OCI-LY1 (cell line): ENCODE measurements around the gene NSF.

Experiments used
- H2AFZ ChIP-seq: fragments of 200-600 bp; sonication (generic), shearing (Covaris generic); 2 replicates; pipeline ENCODE4 v1.6.0; 2014; ENCODE audit warnings: antibody characterized with exemption, mild to moderate bottlenecking, low read length
- H3F3A ChIP-seq: fragments of 200-600 bp; sonication (generic), shearing (Covaris generic); 2 replicates; pipeline ENCODE4 v1.6.0; 2014; ENCODE audit warnings: mild to moderate bottlenecking, antibody characterized with exemption, low read length, moderate library complexity; ENCODE audit not compliant: insufficient read depth
- H3K27ac ChIP-seq: fragments of 200-600 bp; sonication (generic); 2 replicates; pipeline ENCODE4 v1.5.1; 2014; ENCODE audit warnings: low read length, mixed run types, mild to moderate bottlenecking, low read depth; ENCODE audit not compliant: poor library complexity, severe bottlenecking
- H3K27me3 ChIP-seq: fragments of 200-600 bp; sonication (generic); 2 replicates; pipeline ENCODE4 v1.6.0; 2014; ENCODE audit warnings: antibody characterized with exemption, mild to moderate bottlenecking, low read length, moderate library complexity; ENCODE audit not compliant: insufficient read depth
- H3K36me3 ChIP-seq: fragments of 200-600 bp; sonication (generic); 2 replicates; pipeline ENCODE4 v1.6.1; 2014; ENCODE audit warnings: mild to moderate bottlenecking, antibody characterized with exemption, low read length, moderate library complexity, mixed read lengths; ENCODE audit not compliant: insufficient read depth
- H3K4me1 ChIP-seq: fragments of 200-600 bp; sonication (generic); 2 replicates; pipeline ENCODE4 v1.5.1; 2014; ENCODE audit warnings: mild to moderate bottlenecking, low read length, moderate library complexity; ENCODE audit not compliant: insufficient read depth, severe bottlenecking
- H3K4me2 ChIP-seq: fragments of 200-600 bp; sonication (generic), shearing (Covaris generic); 2 replicates; pipeline ENCODE4 v1.6.1; 2014; ENCODE audit warnings: low read length
- H3K4me3 ChIP-seq: fragments of 200-600 bp; sonication (generic); 2 replicates; pipeline ENCODE4 v1.5.1; 2014; ENCODE audit warnings: low read length, low read depth, mild to moderate bottlenecking, mixed read lengths; ENCODE audit not compliant: poor library complexity, severe bottlenecking
- H3K79me2 ChIP-seq: fragments of 200-600 bp; shearing (Covaris generic); 2 replicates; pipeline ENCODE4 v1.6.1; 2016; ENCODE audit warnings: mixed run types, low read length, mixed read lengths; ENCODE audit not compliant: insufficient read depth
- H3K9ac ChIP-seq: fragments of 200-600 bp; sonication (generic), shearing (Covaris generic); 2 replicates; pipeline ENCODE4 v1.6.1; 2014; ENCODE audit warnings: mild to moderate bottlenecking, low read length, mixed read lengths
- H3K9me2 ChIP-seq: fragments of 200-600 bp; sonication (generic), shearing (Covaris generic); 2 replicates; pipeline ENCODE4 v1.6.1; 2014; ENCODE audit warnings: low read depth, mild to moderate bottlenecking, low read length, mixed read lengths
- H3K9me3 ChIP-seq: fragments of 200-600 bp; shearing (Covaris generic); 2 replicates; pipeline ENCODE4 v1.6.1; 2014; ENCODE audit warnings: low read length, mixed read lengths
- H4K20me1 ChIP-seq: fragments of 200-600 bp; sonication (generic), shearing (Covaris generic); 2 replicates; pipeline ENCODE4 v1.6.0; 2016; ENCODE audit warnings: mild to moderate bottlenecking, low read length; ENCODE audit not compliant: insufficient read depth
- CTCF ChIP-seq: fragments of 200-600 bp; sonication (generic), shearing (Covaris generic); IDR thresholded peaks from 2 replicates; pipeline ENCODE4 v1.5.1; 2017; ENCODE audit warnings: mild to moderate bottlenecking, antibody characterized with exemption, low read length, moderate library complexity, mixed read lengths
- EZH2 ChIP-seq: fragments of 200-600 bp; sonication (generic), shearing (Covaris generic); IDR thresholded peaks from 2 replicates; pipeline ENCODE4 v1.8.0; 2017; ENCODE audit warnings: borderline replicate concordance, mixed run types, mild to moderate bottlenecking, antibody characterized with exemption, low read length, moderate library complexity, mixed read lengths

NSF gene

GRCh38 chr17:46730026-46730425 lies 139.6 kb downstream of the NSF start:
- H3K4me3 ChIP-seq = no peak overlapping the region
- no peak for TF ChIP-seq EZH2
- no peak for TF ChIP-seq CTCF
- H3K9me3 ChIP-seq = no peaks in the 10 kb centered on the region
- no peak overlapping the region for H3K27ac ChIP-seq
- H4K20me1 ChIP-seq = no peaks in the 10 kb centered on the region
- H3K4me1 ChIP-seq = no peaks in the 10 kb centered on the region
- no peaks in the 10 kb centered on the region for H3K9me2 ChIP-seq
- no peak overlapping the region for H3K9ac ChIP-seq
- H3K27me3 ChIP-seq = no peaks in the 10 kb centered on the region
- H3K36me3 ChIP-seq = peaks cover 59% of the 10 kb centered on the region
- no peaks in the 10 kb centered on the region for H3F3A ChIP-seq
- H3K79me2 ChIP-seq = no peaks in the 10 kb centered on the region
- no peak overlapping the region for H2AFZ ChIP-seq
- no peak overlapping the region for H3K4me2 ChIP-seq

GRCh38 chr17:46730679-46731078 lies 140.2 kb downstream of the NSF start:
- TF ChIP-seq EZH2 = no peak
- TF ChIP-seq CTCF = no peak
- no peak overlapping the region for H3K27ac ChIP-seq
- no peaks in the 10 kb centered on the region for H3F3A ChIP-seq
- no peaks in the 10 kb centered on the region for H3K27me3 ChIP-seq
- H3K4me2 ChIP-seq = no peak overlapping the region
- H3K9me2 ChIP-seq = no peaks in the 10 kb centered on the region
- H4K20me1 ChIP-seq = no peaks in the 10 kb centered on the region
- peaks cover 3% of the 10 kb centered on the region for H3K4me1 ChIP-seq
- H3K36me3 ChIP-seq = peaks cover 59% of the 10 kb centered on the region
- H3K9me3 ChIP-seq = no peaks in the 10 kb centered on the region
- no peak overlapping the region for H3K9ac ChIP-seq
- no peak overlapping the region for H2AFZ ChIP-seq
- H3K4me3 ChIP-seq = no peak overlapping the region
- H3K79me2 ChIP-seq = no peaks in the 10 kb centered on the region

- H3K9me3 ChIP-seq = no peaks in the 10 kb centered on the region
- no peak overlapping the region for H3K27ac ChIP-seq
- H3K79me2 ChIP-seq = no peaks in the 10 kb centered on the region
- H4K20me1 ChIP-seq = no peaks in the 10 kb centered on the region
- peaks cover 18% of the 10 kb centered on the region for H3K4me1 ChIP-seq
- H3K4me2 ChIP-seq = no peak overlapping the region
- no peaks in the 10 kb centered on the region for H3F3A ChIP-seq
- H3K4me3 ChIP-seq = no peak overlapping the region
- no peaks in the 10 kb centered on the region for H3K27me3 ChIP-seq
- no peaks in the 10 kb centered on the region for H3K9me2 ChIP-seq
- TF ChIP-seq CTCF = no peak
- no peak for TF ChIP-seq EZH2
- H2AFZ ChIP-seq = no peak overlapping the region
- H3K9ac ChIP-seq = no peak overlapping the region
- peaks cover 49% of the 10 kb centered on the region for H3K36me3 ChIP-seq
Measured at GRCh38 chr17:46732160-46732559, 141.7 kb downstream of the NSF start.
